ENCODE measurements around the gene ABCB8. TPM values are rescaled to one million over a fixed set of nuclear protein-coding genes. Genes with fewer than 3 reads are reported as not detected.

The ABCB8 gene
- total and polyA plus RNA-seq, 5 experiments from 2014 or later = 17.1 to 74.7 (median 18.4) TPM

DNA sequence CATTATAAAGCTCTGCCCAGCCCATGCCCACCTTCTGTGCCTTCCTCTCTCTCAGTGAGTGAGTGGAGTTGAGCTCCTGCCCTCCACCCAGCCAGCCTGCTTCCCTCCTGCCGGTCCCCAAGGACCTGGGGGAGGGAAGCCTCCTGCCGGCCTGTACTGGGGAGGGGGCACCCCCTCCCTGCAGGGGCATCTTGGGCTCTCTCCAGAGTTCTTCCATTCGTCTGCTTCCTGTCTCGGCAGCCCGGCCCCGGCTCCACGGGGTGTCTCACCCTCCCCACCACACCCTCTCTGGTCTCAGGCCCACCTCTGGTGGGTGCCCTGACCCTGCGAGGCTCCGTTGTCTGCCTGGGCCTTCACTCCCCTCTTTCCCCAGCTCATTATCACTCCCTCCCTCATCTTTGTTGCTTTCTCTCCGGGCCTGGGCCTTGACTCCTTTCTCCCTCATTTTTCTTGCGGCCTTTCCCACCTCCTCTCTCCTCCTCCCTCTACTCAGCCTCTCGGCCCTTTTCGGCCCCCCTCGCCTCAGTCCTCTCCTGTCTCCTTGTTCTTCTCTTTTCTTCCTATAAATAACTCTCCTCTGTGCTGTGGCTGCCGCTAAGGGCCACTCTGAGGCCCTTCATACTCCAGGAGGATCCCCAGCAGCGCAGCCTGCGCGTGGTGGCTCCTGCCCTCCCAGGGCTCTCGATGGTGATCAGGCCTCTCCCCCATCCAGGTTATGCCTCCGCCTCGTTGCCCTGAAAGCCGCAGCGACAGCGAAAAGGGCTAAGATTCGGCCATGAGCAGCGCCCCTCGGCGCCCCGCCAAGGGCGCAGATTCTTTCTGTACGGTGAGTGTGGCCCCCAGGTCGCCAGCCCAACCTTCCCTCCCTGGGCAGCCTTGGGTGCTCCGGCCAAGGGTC lies 33.2 kb downstream of the ABCB8 start:
- no peaks in the 10 kb centered on the region for H3K27me3 Mint-ChIP-seq
- peak overlapping the region in 9 of 10 donors; percentile 44 to 94 (median 75) for H3K4me3 Mint-ChIP-seq
- DNase-seq (no peak), ATAC-seq (no peak)
- peaks cover 17 to 47% (median 39%) of the 10 kb centered on the region in 4 donors for H3K4me1 Mint-ChIP-seq
- POLR2A ChIA-PET = interaction anchor here (1.1 to 5.2 kb wide), 5 partner anchors 13 to 44 kb away, joined by 3 to 42 read pairs (median 4); partner anchors contain the start of genes ABCB8 and FASTK
- peak overlapping the region in 7 of 10 donors; percentile 3 to 85 (median 63) for H3K27ac Mint-ChIP-seq
- H3K9me3 Mint-ChIP-seq = no peaks in the 10 kb centered on the region
- H3K36me3 Mint-ChIP-seq = peaks cover 0 to 14% (median 0%) of the 10 kb centered on the region in 3 donors

- Mint-ChIP-seq H3K36me3 (peaks cover 0 to 17% (median 0%) of the 10 kb centered on the region in 3 donors), H3K27ac (peak overlapping the region in 2 of 10 donors; percentile 54 to 83), H3K4me3 (peak overlapping the region in 3 of 10 donors; percentile 4 to 82 (median 31)), H3K9me3 (no peaks in the 10 kb centered on the region), H3K27me3 (no peaks in the 10 kb centered on the region), H3K4me1 (peaks cover 16 to 41% (median 36%) of the 10 kb centered on the region in 4 donors)
- ATAC-seq (no peak), DNase-seq (no peak)
- POLR2A ChIA-PET = interaction anchor here (1.1 to 1.4 kb wide), 3 partner anchors 12 to 45 kb away, joined by 3 to 4 read pairs (median 4); partner anchors contain the start of gene ABCB8
These were observed 33.8 kb downstream of the ABCB8 start for GRCh38 chr7:151062111-151062398.

GRCh38 chr7:151062399-151063211 lies 34.4 kb downstream of the ABCB8 start:
- Mint-ChIP-seq H3K27me3 (no peaks in the 10 kb centered on the region), H3K4me1 (peaks cover 11 to 36% (median 30%) of the 10 kb centered on the region in 4 donors), H3K4me3 (no peak overlapping the region), H3K9me3 (no peaks in the 10 kb centered on the region), H3K36me3 (peaks cover 0 to 22% (median 0%) of the 10 kb centered on the region in 3 donors), H3K27ac (no peak overlapping the region)
- ATAC-seq = no peak
- POLR2A ChIA-PET = interaction anchor here (1.0 to 1.4 kb wide), 4 partner anchors 12 to 45 kb away, joined by 3 to 8 read pairs (median 4); partner anchors contain the start of gene ABCB8
- DNase-seq = no peak

- H3K27ac Mint-ChIP-seq = no peak overlapping the region
- POLR2A ChIA-PET = interaction anchor here (1.0 to 1.4 kb wide), 2 partner anchors 11 to 13 kb away, joined by 4 to 8 read pairs; no protein-coding TSS in a partner anchor
- H3K9me3 Mint-ChIP-seq = no peaks in the 10 kb centered on the region
- DNase-seq = no peak
- H3K36me3 Mint-ChIP-seq = peaks cover 0 to 28% (median 0%) of the 10 kb centered on the region in 3 donors
- ATAC-seq = no peak
- H3K4me3 Mint-ChIP-seq = no peak overlapping the region
- H3K4me1 Mint-ChIP-seq = peaks cover 11 to 31% (median 28%) of the 10 kb centered on the region in 4 donors
- H3K27me3 Mint-ChIP-seq = no peaks in the 10 kb centered on the region
These were observed 34.9 kb downstream of the ABCB8 start for GRCh38 chr7:151063212-151063561.

DNA sequence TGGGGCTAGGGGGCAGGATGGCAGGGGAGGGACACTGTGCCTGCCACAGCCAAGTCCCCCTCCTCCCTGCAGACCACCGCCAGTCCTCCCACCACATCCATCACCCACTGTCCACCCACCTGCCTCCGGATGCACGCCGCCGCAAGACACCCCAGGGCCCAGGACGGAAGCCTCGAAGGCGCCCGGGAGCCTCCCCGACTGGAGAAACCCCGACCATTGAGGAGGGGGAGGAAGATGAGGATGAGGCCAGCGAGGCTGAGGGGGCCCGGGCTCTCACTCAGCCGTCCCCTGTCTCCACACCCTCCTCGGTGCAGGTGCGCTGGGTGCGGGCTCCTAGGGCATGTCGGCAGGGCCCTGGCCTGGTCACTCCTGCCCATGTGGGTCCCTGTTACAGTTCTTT lies 36.2 kb downstream of the ABCB8 start:
- Mint-ChIP-seq H3K4me1 (peaks cover 7 to 22% (median 19%) of the 10 kb centered on the region in 4 donors), H3K9me3 (no peaks in the 10 kb centered on the region), H3K27ac (no peak overlapping the region), H3K4me3 (no peak overlapping the region), H3K36me3 (peaks cover 0 to 38% (median 4%) of the 10 kb centered on the region in 3 donors), H3K27me3 (no peaks in the 10 kb centered on the region)
- POLR2A ChIA-PET = no interaction called here
- ATAC-seq = no peak
- DNase-seq = no peak

GRCh38 chr7:151064993-151065392 lies 36.7 kb downstream of the ABCB8 start:
- DNase-seq = no peak
- H3K9me3 Mint-ChIP-seq = no peaks in the 10 kb centered on the region
- H3K4me1 Mint-ChIP-seq = peaks cover 7 to 21% (median 17%) of the 10 kb centered on the region in 4 donors
- H3K27me3 Mint-ChIP-seq = no peaks in the 10 kb centered on the region
- ATAC-seq = no peak
- no peak overlapping the region for H3K4me3 Mint-ChIP-seq
- H3K27ac Mint-ChIP-seq = no peak overlapping the region
- POLR2A ChIA-PET = no interaction called here
- H3K36me3 Mint-ChIP-seq = peaks cover 0 to 41% (median 6%) of the 10 kb centered on the region in 3 donors

GRCh38 chr7:151065516-151065915 lies 37.3 kb downstream of the ABCB8 start:
- DNase-seq (no peak), ATAC-seq (no peak)
- H3K4me3 Mint-ChIP-seq = no peak overlapping the region
- H3K27ac Mint-ChIP-seq = peak overlapping the region in 1 of 10 donors; percentile 46
- peaks cover 7 to 17% (median 12%) of the 10 kb centered on the region in 4 donors for H3K4me1 Mint-ChIP-seq
- no peaks in the 10 kb centered on the region for H3K9me3 Mint-ChIP-seq
- no peaks in the 10 kb centered on the region for H3K27me3 Mint-ChIP-seq
- POLR2A ChIA-PET = interaction anchor here (1.0 kb wide), 1 partner anchor 40 kb away, joined by 3 read pairs; no protein-coding TSS in a partner anchor
- H3K36me3 Mint-ChIP-seq = peaks cover 0 to 43% (median 6%) of the 10 kb centered on the region in 3 donors

DNA sequence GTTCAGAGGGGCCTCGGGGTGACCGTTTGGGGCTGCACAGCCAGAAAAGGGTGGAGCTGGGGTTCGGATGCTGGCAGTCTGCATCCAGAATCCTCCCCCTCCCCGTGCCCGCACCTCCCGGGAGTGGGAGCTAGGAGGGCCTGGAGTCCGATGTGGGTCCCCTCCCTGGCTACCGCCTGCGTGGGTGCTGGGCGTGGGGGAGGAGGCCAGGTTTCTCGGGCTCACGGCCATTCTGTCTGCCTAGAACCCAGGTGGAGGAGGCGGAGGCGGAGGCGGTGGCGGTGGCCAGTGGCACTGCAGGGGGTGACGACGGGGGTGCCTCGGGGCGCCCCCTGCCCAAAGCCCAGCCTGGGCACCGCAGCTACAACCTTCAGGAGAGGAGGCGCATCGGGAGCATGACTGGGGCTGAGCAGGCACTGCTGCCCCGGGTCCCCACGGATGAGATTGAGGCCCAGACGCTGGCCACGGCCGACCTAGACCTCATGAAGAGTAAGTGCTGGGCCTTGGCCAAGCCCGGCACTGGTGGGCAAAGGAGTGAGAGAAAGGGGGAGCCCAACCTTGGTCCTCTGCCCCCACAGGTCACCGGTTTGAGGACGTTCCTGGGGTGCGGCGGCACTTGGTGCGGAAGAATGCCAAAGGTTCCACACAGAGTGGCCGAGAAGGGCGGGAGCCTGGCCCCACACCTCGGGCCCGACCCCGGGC lies 38.2 kb downstream of the ABCB8 start:
- ATAC-seq (no peak), DNase-seq (no peak)
- no peak overlapping the region for H3K27ac Mint-ChIP-seq
- peaks cover 3 to 8% (median 5%) of the 10 kb centered on the region in 4 donors for H3K4me1 Mint-ChIP-seq
- POLR2A ChIA-PET = interaction anchor here (1.0 to 1.4 kb wide), 2 partner anchors 20 to 39 kb away, joined by 3 read pairs; no protein-coding TSS in a partner anchor
- peaks cover 0 to 46% (median 6%) of the 10 kb centered on the region in 3 donors for H3K36me3 Mint-ChIP-seq
- H3K27me3 Mint-ChIP-seq = no peaks in the 10 kb centered on the region
- H3K4me3 Mint-ChIP-seq = no peak overlapping the region
- no peaks in the 10 kb centered on the region for H3K9me3 Mint-ChIP-seq

DNA sequence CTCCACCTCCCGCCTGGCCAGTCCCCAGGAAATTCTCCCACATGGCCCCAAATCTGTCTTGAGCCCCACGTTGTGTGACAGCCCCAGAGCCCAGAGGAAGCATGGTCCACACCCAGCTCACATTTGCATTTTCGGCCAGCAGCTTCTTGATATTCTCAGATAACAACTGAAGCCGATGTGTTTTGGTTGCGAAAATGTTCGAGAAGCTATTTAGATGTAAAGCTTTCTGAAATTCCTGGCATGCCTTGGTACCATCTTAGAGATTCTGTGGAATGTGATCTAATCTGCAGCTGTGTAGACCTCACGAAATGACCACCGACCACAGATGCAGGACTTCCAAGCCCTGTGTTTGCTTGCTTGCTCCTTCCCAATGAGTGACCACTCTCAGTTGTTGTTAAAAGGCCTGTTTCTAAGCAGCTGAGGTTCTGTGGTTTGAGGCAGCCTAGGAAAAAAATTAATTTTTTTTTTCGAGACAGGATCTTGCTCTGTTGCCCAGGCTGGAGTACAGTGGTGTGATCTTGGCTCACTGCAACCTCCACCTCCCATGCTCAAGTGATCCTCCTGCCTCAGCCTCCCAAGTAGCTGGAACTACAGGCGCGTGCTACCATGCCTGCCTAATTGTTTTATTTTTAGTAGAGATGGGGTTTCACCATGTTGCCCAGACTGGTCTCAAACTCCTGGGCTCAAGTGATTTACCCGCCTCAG lies 40.0 kb downstream of the ABCB8 start:
- ATAC-seq (no peak), DNase-seq (no peak)
- H3K36me3 Mint-ChIP-seq = peaks cover 0 to 59% (median 9%) of the 10 kb centered on the region in 3 donors
- POLR2A ChIA-PET = interaction anchor here (1.4 kb wide), 1 partner anchor 21 kb away, joined by 3 read pairs; no protein-coding TSS in a partner anchor
- no peak overlapping the region for H3K4me3 Mint-ChIP-seq
- H3K4me1 Mint-ChIP-seq = peaks cover 0 to 2% (median 0%) of the 10 kb centered on the region in 4 donors
- H3K27ac Mint-ChIP-seq = no peak overlapping the region
- H3K9me3 Mint-ChIP-seq = no peaks in the 10 kb centered on the region
- H3K27me3 Mint-ChIP-seq = no peaks in the 10 kb centered on the region

DNA sequence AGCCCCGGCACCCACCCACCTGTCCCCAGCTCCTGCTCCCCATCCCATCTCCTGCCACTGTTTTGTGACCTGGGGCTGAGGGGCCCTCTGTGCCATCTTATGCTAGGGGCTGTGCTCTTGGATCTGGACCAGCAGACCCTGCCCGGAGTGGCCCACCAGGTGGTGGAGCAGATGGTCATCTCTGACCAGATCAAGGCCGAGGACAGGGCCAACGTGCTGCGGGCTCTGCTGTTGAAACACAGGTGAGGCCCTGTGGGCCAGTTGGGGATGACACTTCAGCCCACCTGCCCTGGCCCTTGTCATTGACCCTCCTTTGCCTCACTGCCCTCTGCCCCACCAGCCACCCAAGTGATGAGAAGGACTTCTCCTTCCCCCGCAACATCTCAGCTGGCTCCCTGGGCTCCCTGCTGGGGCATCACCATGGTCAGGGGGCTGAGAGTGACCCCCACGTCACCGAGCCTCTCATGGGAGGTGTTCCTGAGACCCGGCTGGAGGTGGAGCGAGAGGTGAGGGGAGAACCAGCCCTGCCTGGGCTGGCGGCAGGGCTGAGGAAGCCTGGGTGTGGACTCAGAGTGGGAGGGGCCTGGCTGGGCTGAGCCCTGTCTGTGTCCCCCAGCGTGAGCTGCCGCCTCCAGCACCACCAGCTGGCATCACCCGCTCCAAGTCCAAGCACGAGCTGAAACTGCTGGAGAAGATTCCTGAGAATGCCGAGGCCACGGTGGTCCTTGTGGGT lies 41.8 kb downstream of the ABCB8 start:
- POLR2A ChIA-PET = interaction anchor here (1.3 kb wide), 1 partner anchor 13 kb away, joined by 3 read pairs; the partner anchor contains the start of gene TMUB1
- Mint-ChIP-seq H3K4me1 (no peaks in the 10 kb centered on the region), H3K27ac (peak overlapping the region in 1 of 10 donors; percentile 18), H3K9me3 (no peaks in the 10 kb centered on the region), H3K4me3 (no peak overlapping the region), H3K27me3 (no peaks in the 10 kb centered on the region), H3K36me3 (peaks cover 0 to 62% (median 9%) of the 10 kb centered on the region in 3 donors)
- ATAC-seq (no peak), DNase-seq (no peak)

- POLR2A ChIA-PET = no interaction called here
- DNase-seq (no peak), ATAC-seq (no peak)
- Mint-ChIP-seq H3K4me3 (no peak overlapping the region), H3K9me3 (no peaks in the 10 kb centered on the region), H3K36me3 (peaks cover 0 to 62% (median 9%) of the 10 kb centered on the region in 3 donors), H3K27ac (no peak overlapping the region), H3K4me1 (no peaks in the 10 kb centered on the region), H3K27me3 (no peaks in the 10 kb centered on the region)
These were observed 42.3 kb downstream of the ABCB8 start for GRCh38 chr7:151070574-151070960.
